ENCODE results near the gene GNA14. TPM values are rescaled to one million over a fixed set of nuclear protein-coding genes. Genes with fewer than 3 reads are reported as not detected.

GNA14 gene
- total RNA-seq, 1 donor from 2014 or later: 0.14 TPM

DNA sequence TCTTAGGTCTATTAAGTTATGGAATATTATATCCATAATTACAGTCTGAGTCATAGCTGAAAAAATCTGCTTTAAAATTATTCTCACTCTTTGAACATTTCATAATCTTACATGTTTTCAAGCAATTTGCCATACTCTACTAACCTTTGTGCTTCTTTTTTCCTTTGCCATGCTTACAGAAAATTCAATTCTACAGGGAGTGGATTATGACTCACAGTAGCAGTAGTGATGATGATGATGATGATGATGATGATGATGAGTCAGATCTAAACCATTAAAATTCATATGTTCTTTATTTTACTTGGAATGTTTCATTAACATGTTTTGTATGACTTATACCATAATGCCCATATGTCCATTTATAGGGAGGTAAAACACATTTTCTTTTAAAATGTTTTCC lies 263.7 kb downstream of the GNA14 start:
- DNase-seq (ENCODE audit: low spot score, unreplicated experiment): no peak
- Mint-ChIP-seq H3K27ac (no peak overlapping the region), H3K36me3 (ENCODE audit: insufficient read depth) (peaks cover 9% of the 10 kb centered on the region), H3K27me3 (no peaks in the 10 kb centered on the region), H3K9me3 (ENCODE audit: low read depth) (no peaks in the 10 kb centered on the region), H3K4me3 (ENCODE audit: low read depth) (no peak overlapping the region), H3K4me1 (ENCODE audit: low read depth) (no peaks in the 10 kb centered on the region)
- TF ChIP-seq, protein P1, sequence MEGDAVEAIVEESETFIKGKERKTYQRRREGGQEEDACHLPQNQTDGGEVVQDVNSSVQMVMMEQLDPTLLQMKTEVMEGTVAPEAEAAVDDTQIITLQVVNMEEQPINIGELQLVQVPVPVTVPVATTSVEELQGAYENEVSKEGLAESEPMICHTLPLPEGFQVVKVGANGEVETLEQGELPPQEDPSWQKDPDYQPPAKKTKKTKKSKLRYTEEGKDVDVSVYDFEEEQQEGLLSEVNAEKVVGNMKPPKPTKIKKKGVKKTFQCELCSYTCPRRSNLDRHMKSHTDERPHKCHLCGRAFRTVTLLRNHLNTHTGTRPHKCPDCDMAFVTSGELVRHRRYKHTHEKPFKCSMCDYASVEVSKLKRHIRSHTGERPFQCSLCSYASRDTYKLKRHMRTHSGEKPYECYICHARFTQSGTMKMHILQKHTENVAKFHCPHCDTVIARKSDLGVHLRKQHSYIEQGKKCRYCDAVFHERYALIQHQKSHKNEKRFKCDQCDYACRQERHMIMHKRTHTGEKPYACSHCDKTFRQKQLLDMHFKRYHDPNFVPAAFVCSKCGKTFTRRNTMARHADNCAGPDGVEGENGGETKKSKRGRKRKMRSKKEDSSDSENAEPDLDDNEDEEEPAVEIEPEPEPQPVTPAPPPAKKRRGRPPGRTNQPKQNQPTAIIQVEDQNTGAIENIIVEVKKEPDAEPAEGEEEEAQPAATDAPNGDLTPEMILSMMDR (IDR thresholded peaks at IDR 0.05; ENCODE audit: unreplicated experiment): no peak

DNA sequence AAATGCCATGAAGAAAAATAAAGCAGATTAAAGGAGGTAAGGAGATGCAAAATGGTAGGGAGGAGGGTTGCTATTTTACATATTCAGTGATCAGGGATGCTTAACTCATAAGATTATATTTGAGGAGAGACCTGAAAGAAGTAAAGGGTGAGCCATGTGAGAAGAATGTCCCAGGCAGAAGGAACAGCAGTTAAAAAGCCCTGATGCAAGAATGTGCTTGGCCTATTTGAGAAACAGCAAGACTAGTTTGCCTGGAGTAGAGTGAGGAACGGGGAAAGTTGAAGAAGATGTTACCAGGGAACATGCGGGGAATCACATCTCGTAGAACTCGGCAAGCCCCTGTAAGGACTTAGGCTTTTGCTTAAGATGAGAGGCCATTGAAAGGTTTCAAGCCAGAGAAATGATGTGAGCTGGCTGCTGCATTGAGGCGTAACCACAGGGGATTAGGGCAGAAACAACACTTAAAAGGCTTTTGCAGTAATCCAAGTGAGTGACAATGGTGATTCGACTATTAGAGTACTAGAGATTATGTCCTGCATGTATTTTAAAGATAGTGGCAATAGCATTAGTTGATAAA lies 272.1 kb downstream of the GNA14 start:
- Mint-ChIP-seq H3K4me1 (ENCODE audit: low read depth) (no peaks in the 10 kb centered on the region), H3K4me3 (ENCODE audit: low read depth) (no peak overlapping the region), H3K27me3 (no peaks in the 10 kb centered on the region), H3K9me3 (ENCODE audit: low read depth) (peaks cover 7% of the 10 kb centered on the region), H3K36me3 (ENCODE audit: insufficient read depth) (peaks cover 24% of the 10 kb centered on the region), H3K27ac (no peak overlapping the region)
- TF ChIP-seq, protein P1 (IDR thresholded peaks at IDR 0.05; ENCODE audit: unreplicated experiment): no peak
- DNase-seq (ENCODE audit: low spot score, unreplicated experiment): no peak

DNA sequence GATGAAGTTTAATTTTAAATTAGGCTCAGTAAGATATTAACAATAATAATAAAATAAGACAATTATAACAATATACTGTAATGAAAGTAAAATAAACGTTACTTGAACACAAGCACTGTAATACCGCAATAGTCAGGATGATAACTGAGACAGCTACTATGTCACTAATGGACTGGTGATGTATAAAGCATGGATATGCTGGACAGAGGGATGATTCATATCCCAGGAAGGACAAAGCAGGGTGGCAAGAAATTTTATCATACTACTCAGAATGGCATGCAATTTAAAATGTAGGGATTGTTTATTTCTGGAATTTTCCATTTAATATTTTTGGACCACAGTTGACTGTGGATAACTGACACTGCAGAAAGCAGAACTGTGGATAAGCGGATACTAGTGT lies 273.9 kb downstream of the GNA14 start:
- no peak for DNase-seq (ENCODE audit: low spot score, unreplicated experiment)
- peaks cover 10% of the 10 kb centered on the region for H3K9me3 Mint-ChIP-seq (ENCODE audit: low read depth)
- H3K36me3 Mint-ChIP-seq (ENCODE audit: insufficient read depth): peaks cover 29% of the 10 kb centered on the region
- no peaks in the 10 kb centered on the region for H3K27me3 Mint-ChIP-seq
- TF ChIP-seq, protein P1 (IDR thresholded peaks at IDR 0.05; ENCODE audit: unreplicated experiment): no peak
- no peak overlapping the region for H3K27ac Mint-ChIP-seq
- no peaks in the 10 kb centered on the region for H3K4me1 Mint-ChIP-seq (ENCODE audit: low read depth)
- H3K4me3 Mint-ChIP-seq (ENCODE audit: low read depth): no peak overlapping the region
